Measurements from ENCODE around the gene CASP9.
A peak's percentile ranks its signal among the peaks of the same experiment; 100 is the strongest.

CASP9 gene

GRCh38 chr1:15455522-15455921, 68.5 kb downstream of the CASP9 start:
- H3K4me3 ChIP-seq (ENCODE audit: low read depth, low read length), result no peak overlapping the region
- peak; percentile 89 for DNase-seq (ENCODE audit: low read depth)
- no peak for TF ChIP-seq CTCF (IDR thresholded peaks at IDR 0.05; ENCODE audit: insufficient read depth, low read depth, low read length, missing control alignments)

- TF ChIP-seq CTCF (IDR thresholded peaks at IDR 0.05; ENCODE audit: insufficient read depth, low read depth, low read length, missing control alignments), result no peak
- no peak overlapping the region for H3K4me3 ChIP-seq (ENCODE audit: low read depth, low read length)
- DNase-seq (ENCODE audit: low read depth), result no peak
These were observed 69.8 kb downstream of the CASP9 start for GRCh38 chr1:15454256-15454655.

GRCh38 chr1:15453734-15454133, 70.3 kb downstream of the CASP9 start:
- DNase-seq (ENCODE audit: low read depth), result no peak
- H3K4me3 ChIP-seq (ENCODE audit: low read depth, low read length), result no peak overlapping the region
- TF ChIP-seq CTCF (IDR thresholded peaks at IDR 0.05; ENCODE audit: insufficient read depth, low read depth, low read length, missing control alignments), result no peak

- no peak for DNase-seq (ENCODE audit: low read depth)
- no peak for TF ChIP-seq CTCF (IDR thresholded peaks at IDR 0.05; ENCODE audit: insufficient read depth, low read depth, low read length, missing control alignments)
- no peak overlapping the region for H3K4me3 ChIP-seq (ENCODE audit: low read depth, low read length)
These were observed 71.0 kb downstream of the CASP9 start for GRCh38 chr1:15452866-15453571.

- TF ChIP-seq CTCF (IDR thresholded peaks at IDR 0.05; ENCODE audit: insufficient read depth, low read depth, low read length, missing control alignments), result no peak
- no peak overlapping the region for H3K4me3 ChIP-seq (ENCODE audit: low read depth, low read length)
- DNase-seq (ENCODE audit: low read depth), result no peak
These were observed 71.8 kb downstream of the CASP9 start for GRCh38 chr1:15452216-15452615.

- DNase-seq (ENCODE audit: low read depth), result no peak
- TF ChIP-seq CTCF (IDR thresholded peaks at IDR 0.05; ENCODE audit: insufficient read depth, low read depth, low read length, missing control alignments), result no peak
- H3K4me3 ChIP-seq (ENCODE audit: low read depth, low read length), result no peak overlapping the region
These were observed 72.8 kb downstream of the CASP9 start for GRCh38 chr1:15451014-15451722.

Measured in GM12865 (cell line).